HG02759 (cell line): ENCODE results near the gene UBE4B.
"Not testable (repeated sequence)": the region's sequence is repeated elsewhere in the genome, so short reads cannot be mapped to it uniquely, and the experiment has no call there.

ENCODE experiments used
- ATAC-seq: cut with Tn5 transposase; IDR thresholded peaks from one replicate; pipeline ENCODE4 v1.9.1; 2021; ENCODE audit warnings: mild to moderate bottlenecking, moderate library complexity; ENCODE audit not compliant: unreplicated experiment

The UBE4B gene

GRCh38 chr1:10070206-10070605, 37.4 kb downstream of the UBE4B start:
- no peak for ATAC-seq

GRCh38 chr1:10071640-10072039, 38.9 kb downstream of the UBE4B start:
- ATAC-seq = no peak

- not testable (repeated sequence) for ATAC-seq
Observed at GRCh38 chr1:10073371-10073770, 40.6 kb downstream of the UBE4B start.

GRCh38 chr1:10074059-10074851, 41.5 kb downstream of the UBE4B start:
- ATAC-seq = peak; percentile 80

GRCh38 chr1:10074852-10075730, 42.3 kb downstream of the UBE4B start:
- ATAC-seq = no peak

GRCh38 chr1:10075732-10076131, 43.0 kb downstream of the UBE4B start:
- no peak for ATAC-seq

- ATAC-seq = no peak
Observed at GRCh38 chr1:10078494-10078893, 45.7 kb downstream of the UBE4B start.

- no peak for ATAC-seq
Observed at GRCh38 chr1:10080523-10080922, 47.8 kb downstream of the UBE4B start.

GRCh38 chr1:10082785-10083479, 50.2 kb downstream of the UBE4B start:
- ATAC-seq = no peak

- ATAC-seq = no peak
Observed at GRCh38 chr1:10084045-10084444, 51.3 kb downstream of the UBE4B start.

- ATAC-seq = no peak
Observed at GRCh38 chr1:10085076-10085475, 52.3 kb downstream of the UBE4B start.

- ATAC-seq = no peak
Observed at GRCh38 chr1:10087210-10087609, 54.5 kb downstream of the UBE4B start.

GRCh38 chr1:10101929-10102328, 69.2 kb downstream of the UBE4B start:
- no peak for ATAC-seq

GRCh38 chr1:10103193-10103592, 70.4 kb downstream of the UBE4B start:
- ATAC-seq = no peak

GRCh38 chr1:10104834-10105233, 72.1 kb downstream of the UBE4B start:
- ATAC-seq = no peak

GRCh38 chr1:10105484-10105883, 72.7 kb downstream of the UBE4B start:
- ATAC-seq = no peak

GRCh38 chr1:10106241-10106640, 73.5 kb downstream of the UBE4B start:
- no peak for ATAC-seq

GRCh38 chr1:10106756-10107475, 74.2 kb downstream of the UBE4B start:
- ATAC-seq = no peak

- ATAC-seq = not testable (repeated sequence)
Observed at GRCh38 chr1:10107476-10107847, 74.7 kb downstream of the UBE4B start.

GRCh38 chr1:10108134-10108663, 75.4 kb downstream of the UBE4B start:
- ATAC-seq = no peak
